Lower leg skin (tissue), 4 donors: ENCODE measurements around the gene NLRC3. TPM values are rescaled to one million over a fixed set of nuclear protein-coding genes. Genes with fewer than 3 reads are reported as not detected.

Experiments
- DNase-seq, 2 donors: peaks; one replicate each; pipeline ENCODE4 v3.0.0-alpha.2; 2019; ENCODE audit warnings: low spot score in 2 of 2
- H3K4me3 ChIP-seq: fragments of 200-600 bp; sonication (generic); 2 replicates; pipeline ENCODE4 v1.5.1; 2017; ENCODE audit warnings: mild to moderate bottlenecking, low read depth; ENCODE audit not compliant: poor library complexity, severe bottlenecking
- CTCF ChIP-seq, 3 donors: fragments of 450-650 bp; IDR thresholded peaks; one replicate each; pipeline ENCODE4 v1.5.1; 2016; ENCODE audit warnings: antibody characterized with exemption in 3 of 3, mild to moderate bottlenecking in 3 of 3, moderate library complexity in 2 of 3
- POLR2A ChIP-seq, 2 donors: fragments of 450-650 bp; IDR thresholded peaks; one replicate each; pipeline ENCODE4 v1.6.1; 2016 to 2017; ENCODE audit warnings: antibody characterized with exemption in 2 of 2, mild to moderate bottlenecking in 1 of 2, moderate library complexity in 1 of 2
- WGBS, 2 donors: methylation state at CpG; one replicate each; pipeline ENCODE4 v1.1.5; 2018; 5-methylcytosine and 5-hydroxymethylcytosine counted together
- intact Hi-C: fragments of 100-400 bp; cut with DNase I; formaldehyde crosslinking; loops from one replicate; pipeline ENCODE4 v1.15.0; 2023; ENCODE audit warnings: low total_unique reads
- total RNA-seq, 4 donors: library from RNA; depleted of rRNA; stranded (reverse); fragments of >200 nt; gene quantifications; one replicate each; pipeline ENCODE4 v1.1.0, GENCODE V29; 2016

The NLRC3 gene
- total RNA-seq, 4 donors from 2014 or later, result 0.15 to 0.74 (median 0.28) TPM

GRCh38 chr16:3584412-3584811 lies 7.2 kb upstream of the NLRC3 start:
- no peak overlapping the region for H3K4me3 ChIP-seq
- WGBS, 2 donors, result 93 to 99% methylated on average over 8 of the region's 8 CpGs
- no peak for DNase-seq
- TF ChIP-seq CTCF (IDR thresholded peaks at IDR 0.05) (no peak), POLR2A (IDR thresholded peaks at IDR 0.05) (no peak)
- intact Hi-C loops, result no loop called here

DNA sequence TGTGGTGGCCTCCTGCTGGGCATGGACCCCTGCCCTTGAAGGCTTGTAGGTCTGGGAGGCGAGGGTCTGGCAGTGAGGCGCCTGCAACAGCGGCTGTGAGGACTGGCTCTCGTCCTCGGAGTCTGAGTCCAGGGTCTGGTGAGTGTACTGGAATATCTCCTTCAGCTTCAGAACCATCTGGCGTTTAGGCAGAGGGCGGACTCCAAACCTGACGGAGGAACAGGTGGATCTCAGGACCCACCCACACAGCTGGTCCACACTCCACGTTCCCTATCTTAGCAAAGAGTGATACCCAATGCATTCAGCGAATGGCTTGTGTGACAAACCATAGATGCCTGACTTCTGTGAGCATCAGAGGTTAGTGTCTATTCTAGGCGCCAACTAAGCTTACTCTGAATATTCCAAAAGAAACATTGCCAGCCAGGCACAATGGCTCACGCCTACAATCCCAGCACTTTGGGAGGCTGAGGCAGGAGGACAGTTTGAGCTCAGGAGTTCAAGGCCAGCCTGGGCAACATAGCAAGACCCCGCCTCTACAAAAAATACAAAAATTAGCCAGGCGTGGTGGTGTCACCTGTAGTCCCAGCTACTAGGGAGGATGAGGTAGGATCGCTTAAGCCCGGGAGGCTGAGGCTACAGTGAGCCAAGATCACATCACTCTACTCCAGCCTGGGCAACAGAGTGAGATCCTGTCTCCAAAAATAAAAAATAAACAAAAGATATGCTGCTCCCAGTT lies 6.3 kb upstream of the NLRC3 start:
- no peak for TF ChIP-seq POLR2A (IDR thresholded peaks at IDR 0.05)
- TF ChIP-seq CTCF (IDR thresholded peaks at IDR 0.05), result no peak
- no peak overlapping the region for H3K4me3 ChIP-seq
- no peak for DNase-seq
- intact Hi-C loops, result no loop called here
- WGBS, 2 donors, result 94 to 96% methylated on average over 16 of the region's 16 CpGs

DNA sequence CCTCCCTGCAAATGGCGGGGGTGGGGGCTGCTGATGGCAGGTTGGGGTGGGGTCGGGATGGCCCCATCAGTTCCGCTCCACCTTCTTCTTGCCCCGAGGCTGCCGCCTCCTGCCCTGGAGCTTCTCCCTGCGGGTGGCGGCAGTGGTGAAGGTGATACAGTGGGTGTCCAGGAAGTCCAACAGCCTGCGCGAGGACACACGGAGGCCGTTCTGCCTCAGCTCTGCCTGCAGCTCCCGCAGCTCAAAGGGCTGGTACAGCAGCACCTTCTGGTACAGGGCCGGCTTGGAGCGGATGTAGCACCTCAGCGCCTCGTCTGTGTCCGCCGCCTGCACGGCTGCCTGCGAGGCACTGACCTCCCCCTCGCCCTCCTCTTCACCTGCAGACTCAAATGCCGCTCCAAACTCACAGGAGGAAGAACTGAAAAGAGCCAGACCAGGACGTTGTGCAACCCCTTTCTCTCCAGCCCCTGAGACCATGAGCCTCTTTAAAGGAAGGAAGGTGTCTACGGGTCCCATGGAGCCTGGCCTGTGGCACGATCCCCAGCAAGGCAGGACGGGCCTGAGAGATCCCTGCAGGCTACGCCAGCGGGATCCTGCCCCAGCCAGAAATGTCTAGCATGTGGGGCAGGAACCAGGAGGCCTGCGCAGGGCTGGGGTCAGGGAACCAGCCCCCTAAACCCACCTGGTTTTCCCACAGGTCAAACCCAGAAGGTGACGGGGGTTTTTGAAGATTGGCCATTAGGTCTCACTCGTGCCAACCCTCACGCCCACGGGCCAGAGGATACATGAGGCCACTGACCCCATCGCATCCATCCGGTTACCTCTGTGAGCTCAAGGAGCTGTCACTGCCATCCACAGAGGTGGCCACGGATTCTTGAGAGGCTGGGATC lies 5.3 kb upstream of the NLRC3 start:
- intact Hi-C loops, result no loop called here
- H3K4me3 ChIP-seq, result no peak overlapping the region
- TF ChIP-seq CTCF (IDR thresholded peaks at IDR 0.05) (no peak), POLR2A (IDR thresholded peaks at IDR 0.05) (no peak)
- DNase-seq, result no peak
- WGBS, 2 donors, result 93 to 94% methylated on average over 26 to 34 of the region's 36 CpGs

DNA sequence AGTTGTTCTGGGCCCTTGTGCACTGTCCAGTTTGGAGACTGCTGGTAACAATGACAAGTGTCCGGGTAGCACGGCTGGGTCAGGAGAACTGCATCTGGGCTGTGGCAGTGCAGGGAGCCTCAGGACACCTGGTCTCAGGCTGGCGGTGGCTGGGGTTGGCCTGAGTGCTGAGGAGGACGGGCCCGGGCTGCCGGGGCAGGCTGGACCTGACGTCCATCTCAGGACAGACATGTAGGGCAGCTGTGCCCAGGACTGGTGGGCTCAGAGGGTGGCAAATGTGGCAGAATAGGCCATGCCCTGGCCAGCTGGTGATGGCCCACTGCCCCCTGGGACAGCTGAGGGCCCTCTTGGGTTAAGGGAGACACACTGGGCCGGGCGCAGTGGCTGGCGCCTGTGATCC lies 4.2 kb upstream of the NLRC3 start:
- WGBS, 2 donors, result 91 to 96% methylated on average over 10 of the region's 10 CpGs
- intact Hi-C loops, result no loop called here
- no peak for DNase-seq
- TF ChIP-seq POLR2A (IDR thresholded peaks at IDR 0.05), result no peak
- no peak for TF ChIP-seq CTCF (IDR thresholded peaks at IDR 0.05)
- no peak overlapping the region for H3K4me3 ChIP-seq

- no peak for DNase-seq
- 39% methylated on average over 8 of the region's 8 CpGs for WGBS, 2 donors
- intact Hi-C loops, result no loop called here
- H3K4me3 ChIP-seq, result no peak overlapping the region
- TF ChIP-seq CTCF (IDR thresholded peaks at IDR 0.05), result no peak
- no peak for TF ChIP-seq POLR2A (IDR thresholded peaks at IDR 0.05)
Observed at GRCh38 chr16:3580686-3581085, 3.5 kb upstream of the NLRC3 start.
